GM21717 (cell line): Measurements from ENCODE around the gene GBA3.

Experiments
- ATAC-seq: cut with Tn5 transposase; IDR thresholded peaks from one replicate; pipeline ENCODE4 v1.9.1; 2021; ENCODE audit warnings: mild to moderate bottlenecking, moderate library complexity; ENCODE audit not compliant: unreplicated experiment

GBA3 gene

GRCh38 chr4:22778547-22779163, 85.9 kb downstream of the GBA3 start:
- ATAC-seq = no peak

DNA sequence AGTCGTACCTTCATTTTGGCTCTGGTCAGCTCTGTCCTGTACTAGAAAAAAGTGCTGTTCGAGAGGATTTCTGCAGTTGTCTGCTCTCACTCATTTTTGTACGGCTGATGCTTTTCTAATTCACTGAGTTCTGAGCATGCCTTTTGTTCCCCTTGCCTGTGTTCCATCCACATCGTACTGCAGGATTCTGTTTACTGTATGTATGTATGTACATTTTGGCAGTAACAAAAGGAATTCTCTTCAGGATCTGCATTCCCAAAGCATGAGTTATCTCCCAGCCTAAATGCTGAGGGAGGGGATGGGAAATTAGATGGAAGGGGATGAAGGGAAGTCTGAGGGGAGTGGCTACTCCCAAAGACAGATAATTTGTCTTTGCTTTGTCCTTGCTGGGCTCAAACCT, 87.6 kb downstream of the GBA3 start:
- no peak for ATAC-seq

GRCh38 chr4:22780797-22781196, 88.1 kb downstream of the GBA3 start:
- ATAC-seq = no peak

- no peak for ATAC-seq
Observed at GRCh38 chr4:22787753-22788375, 95.1 kb downstream of the GBA3 start.

DNA sequence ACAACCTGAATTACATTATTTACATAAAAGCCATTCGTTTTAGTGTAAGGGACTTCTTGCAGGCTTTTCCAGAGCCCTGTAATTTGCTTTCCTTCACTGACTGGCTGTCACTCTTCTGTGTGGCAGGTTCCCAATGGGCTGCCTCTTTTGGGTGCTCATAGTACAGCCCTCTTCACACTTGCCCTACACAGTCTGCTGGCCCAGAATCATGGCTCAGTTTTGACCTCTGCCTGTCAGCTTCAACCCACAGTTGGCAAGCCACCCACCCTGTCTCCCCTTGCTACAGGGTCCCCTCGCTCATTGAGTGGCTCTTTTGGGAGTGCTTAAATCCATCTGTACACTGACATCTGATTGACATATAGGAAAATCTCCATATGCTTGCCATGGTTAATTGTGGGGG, 97.9 kb downstream of the GBA3 start:
- no peak for ATAC-seq

DNA sequence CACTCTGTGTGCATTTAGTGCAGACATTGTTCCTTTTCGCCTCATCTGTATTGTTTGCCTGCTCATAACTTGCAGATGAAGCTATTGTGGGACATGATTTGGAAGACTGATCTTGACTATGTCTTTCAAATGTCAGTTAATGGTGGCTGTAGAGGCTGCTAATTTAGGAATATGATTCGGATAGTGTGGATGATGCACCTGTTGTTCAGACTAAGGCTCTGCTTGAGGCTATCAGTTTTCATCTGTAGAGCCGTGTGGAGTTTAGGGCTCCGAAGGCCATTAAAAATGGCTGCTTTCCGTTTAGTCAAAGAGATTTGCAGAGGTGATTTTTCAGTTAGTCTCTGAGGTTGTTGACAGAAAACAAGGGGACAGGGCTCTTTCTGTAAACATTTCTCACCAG, 102.0 kb downstream of the GBA3 start:
- no peak for ATAC-seq

DNA sequence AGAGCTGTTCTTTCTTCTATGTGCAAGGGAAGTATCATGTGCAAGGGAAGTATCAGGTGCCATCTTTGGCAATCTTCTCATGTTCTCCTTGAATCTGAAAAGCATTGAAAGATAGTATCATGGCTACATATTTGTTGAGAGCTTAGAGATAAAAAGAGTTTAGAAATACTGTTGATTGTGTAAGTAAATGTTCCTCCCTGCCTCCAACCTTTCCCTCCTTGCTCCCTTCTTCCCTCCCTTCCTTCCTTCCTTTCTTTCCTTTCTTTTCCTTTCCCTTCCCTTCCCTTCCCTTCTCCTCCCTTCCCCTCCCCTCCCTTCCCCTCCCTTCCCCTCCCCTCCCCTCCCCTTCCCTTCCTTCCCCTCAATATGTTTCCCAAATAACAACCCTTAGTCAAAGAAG, 108.7 kb downstream of the GBA3 start:
- no peak for ATAC-seq

- ATAC-seq = no peak
Observed at GRCh38 chr4:22802876-22803275, 110.1 kb downstream of the GBA3 start.

- no peak for ATAC-seq
Observed at GRCh38 chr4:22803512-22803911, 110.8 kb downstream of the GBA3 start.

- no peak for ATAC-seq
Observed at GRCh38 chr4:22814906-22815305, 122.2 kb downstream of the GBA3 start.

- no peak for ATAC-seq
Observed at GRCh38 chr4:22824091-22824490, 131.4 kb downstream of the GBA3 start.

DNA sequence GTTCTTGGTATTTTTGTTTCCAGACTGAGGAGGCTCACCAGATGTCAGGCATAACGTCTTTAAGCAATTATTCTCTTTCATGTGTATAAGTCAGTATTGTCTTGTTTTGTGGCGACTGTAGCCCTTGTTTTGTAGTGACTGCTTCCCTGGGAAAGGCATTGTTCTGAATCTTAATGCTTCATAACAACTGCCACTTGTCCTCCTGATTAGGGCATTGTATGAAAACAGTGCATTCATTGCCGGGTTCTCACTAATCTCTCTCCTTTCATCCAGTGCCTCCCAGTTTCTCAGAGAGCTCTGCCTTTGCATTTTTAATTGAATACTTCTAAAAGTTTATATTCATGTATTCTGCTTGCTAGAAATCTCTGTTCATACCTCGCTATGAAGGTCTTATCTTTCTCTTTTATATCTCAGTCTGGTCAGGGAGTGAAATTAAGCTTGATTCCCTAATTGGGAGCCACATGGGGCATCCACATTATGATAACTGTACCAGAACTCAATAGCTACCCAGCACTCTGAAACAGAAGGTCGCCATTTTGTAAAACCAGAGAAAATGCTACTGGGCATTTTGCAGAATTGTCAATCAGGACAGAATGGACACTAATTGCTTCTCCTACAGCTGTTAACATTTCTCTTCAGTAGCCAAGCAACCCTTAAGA, 149.8 kb downstream of the GBA3 start:
- no peak for ATAC-seq

- no peak for ATAC-seq
Observed at GRCh38 chr4:22848332-22848731, 155.6 kb downstream of the GBA3 start.

DNA sequence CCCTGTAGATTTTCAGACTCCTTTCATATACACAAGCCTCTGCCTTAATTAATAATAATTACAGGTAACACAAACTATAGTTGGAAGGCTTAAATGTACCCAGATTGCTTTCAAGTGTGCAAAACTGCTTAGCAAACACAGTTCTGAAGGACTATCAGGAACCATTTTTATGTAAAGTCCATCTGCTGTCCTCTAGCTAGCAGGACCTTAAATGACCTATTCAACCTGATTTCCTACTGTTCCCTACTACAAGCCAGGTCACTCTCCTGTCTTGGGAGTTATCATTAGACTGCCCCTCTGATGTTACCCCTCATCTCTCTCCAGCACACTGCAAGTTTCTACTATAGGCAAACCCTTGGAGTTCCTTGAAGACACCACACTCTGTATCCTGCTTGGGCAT, 157.3 kb downstream of the GBA3 start:
- ATAC-seq = no peak

DNA sequence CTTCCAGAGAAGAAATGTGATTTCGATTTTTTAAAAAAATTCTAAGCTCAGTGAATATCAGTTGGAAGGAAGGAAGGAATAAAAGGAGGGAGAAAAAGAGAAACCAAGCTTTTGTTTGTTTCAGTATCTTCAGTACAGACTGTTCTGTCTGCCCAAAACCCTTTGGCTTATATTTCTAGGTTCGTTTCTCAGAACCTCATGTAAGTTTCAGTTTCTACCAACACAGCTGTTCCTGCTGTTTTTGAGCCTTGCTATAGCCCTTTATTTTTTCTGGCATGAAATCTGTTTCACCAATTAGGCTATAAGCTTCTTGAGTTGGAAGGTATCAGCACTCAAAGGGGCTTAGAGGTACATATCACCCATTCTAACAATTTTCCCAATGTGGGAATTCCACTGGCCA, 157.9 kb downstream of the GBA3 start:
- ATAC-seq = peak; percentile 97

GRCh38 chr4:22857411-22857810, 164.7 kb downstream of the GBA3 start:
- ATAC-seq = no peak

DNA sequence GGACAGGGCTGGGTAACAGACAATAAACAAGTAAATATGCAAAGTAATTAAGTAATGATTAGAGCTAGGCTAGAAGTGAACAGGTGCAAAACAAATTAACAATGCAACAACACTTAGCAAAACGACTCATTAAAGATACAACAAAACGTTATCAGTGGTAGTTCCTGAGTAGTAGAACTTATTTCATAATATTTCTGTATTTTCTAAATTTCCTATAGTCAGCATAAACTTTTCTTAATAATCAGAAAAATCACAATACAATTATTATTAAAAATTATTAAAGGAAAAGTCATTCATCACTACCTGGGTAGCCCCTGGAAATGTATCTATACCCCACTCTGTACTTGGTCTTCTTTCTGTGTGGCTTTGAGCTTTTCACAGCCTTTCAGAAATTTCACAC, 166.6 kb downstream of the GBA3 start:
- no peak for ATAC-seq
